Vagina (tissue), 2 donors: ENCODE results near the gene MRPS34.
"Not testable (repeated sequence)": the region's sequence is repeated elsewhere in the genome, so short reads cannot be mapped to it uniquely, and the experiment has no call there.

Source experiments
- POLR2A ChIP-seq, 2 donors: fragments of 450-650 bp; IDR thresholded peaks; one replicate each; pipeline ENCODE4 v1.6.1; 2017; ENCODE audit warnings: antibody characterized with exemption in 2 of 2, mild to moderate bottlenecking in 2 of 2, moderate library complexity in 2 of 2
- POLR2AphosphoS5 ChIP-seq, 2 donors: sonication (generic); formaldehyde crosslinking; IDR thresholded peaks; one replicate each; pipeline ENCODE4 v1.9.0; 2017; ENCODE audit warnings: antibody characterized with exemption in 2 of 2, mild to moderate bottlenecking in 2 of 2, low read depth in 1 of 2; ENCODE audit not compliant: insufficient read depth in 1 of 2
- TF ChIP-seq, protein P1 (sequence below), 3 experiments: fragments of 450-650 bp in 2 of 3; fragments of 200-600 bp in 1 of 3; sonication (generic) in 1 of 3; IDR thresholded peaks; one replicate each; pipeline ENCODE4 v1.5.1; 2017 to 2019; ENCODE audit warnings: antibody characterized with exemption in 3 of 3, mild to moderate bottlenecking in 2 of 3, moderate library complexity in 2 of 3

GRCh38 chr16:1732551-1732987, 40.4 kb downstream of the MRPS34 start:
- not testable (repeated sequence) for TF ChIP-seq POLR2AphosphoS5 (IDR thresholded peaks at IDR 0.05; ENCODE audit: insufficient read depth in 1 of 2, low read depth in 1 of 2); POLR2A (IDR thresholded peaks at IDR 0.05)
- TF ChIP-seq, protein P1, sequence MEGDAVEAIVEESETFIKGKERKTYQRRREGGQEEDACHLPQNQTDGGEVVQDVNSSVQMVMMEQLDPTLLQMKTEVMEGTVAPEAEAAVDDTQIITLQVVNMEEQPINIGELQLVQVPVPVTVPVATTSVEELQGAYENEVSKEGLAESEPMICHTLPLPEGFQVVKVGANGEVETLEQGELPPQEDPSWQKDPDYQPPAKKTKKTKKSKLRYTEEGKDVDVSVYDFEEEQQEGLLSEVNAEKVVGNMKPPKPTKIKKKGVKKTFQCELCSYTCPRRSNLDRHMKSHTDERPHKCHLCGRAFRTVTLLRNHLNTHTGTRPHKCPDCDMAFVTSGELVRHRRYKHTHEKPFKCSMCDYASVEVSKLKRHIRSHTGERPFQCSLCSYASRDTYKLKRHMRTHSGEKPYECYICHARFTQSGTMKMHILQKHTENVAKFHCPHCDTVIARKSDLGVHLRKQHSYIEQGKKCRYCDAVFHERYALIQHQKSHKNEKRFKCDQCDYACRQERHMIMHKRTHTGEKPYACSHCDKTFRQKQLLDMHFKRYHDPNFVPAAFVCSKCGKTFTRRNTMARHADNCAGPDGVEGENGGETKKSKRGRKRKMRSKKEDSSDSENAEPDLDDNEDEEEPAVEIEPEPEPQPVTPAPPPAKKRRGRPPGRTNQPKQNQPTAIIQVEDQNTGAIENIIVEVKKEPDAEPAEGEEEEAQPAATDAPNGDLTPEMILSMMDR (IDR thresholded peaks at IDR 0.05), result not testable (repeated sequence)
